OCI-LY7 (cell line): ENCODE measurements around the gene NRG4.

Experiments
- EZH2phosphoT487 ChIP-seq: fragments of 200-600 bp; sonication (generic); IDR thresholded peaks from 2 replicates; pipeline ENCODE4 v1.6.1; 2018; ENCODE audit warnings: low read depth, borderline replicate concordance, mild to moderate bottlenecking, mixed run types, antibody characterized with exemption, low read length, moderate library complexity, mixed read lengths
- TF ChIP-seq, protein P1 (sequence below): fragments of 200-600 bp; sonication (generic); conservative IDR thresholded peaks from 2 replicates; pipeline ENCODE4 v1.5.1; 2014; ENCODE audit warnings: mild to moderate bottlenecking, antibody characterized with exemption, low read length, moderate library complexity, mixed read lengths

DNA sequence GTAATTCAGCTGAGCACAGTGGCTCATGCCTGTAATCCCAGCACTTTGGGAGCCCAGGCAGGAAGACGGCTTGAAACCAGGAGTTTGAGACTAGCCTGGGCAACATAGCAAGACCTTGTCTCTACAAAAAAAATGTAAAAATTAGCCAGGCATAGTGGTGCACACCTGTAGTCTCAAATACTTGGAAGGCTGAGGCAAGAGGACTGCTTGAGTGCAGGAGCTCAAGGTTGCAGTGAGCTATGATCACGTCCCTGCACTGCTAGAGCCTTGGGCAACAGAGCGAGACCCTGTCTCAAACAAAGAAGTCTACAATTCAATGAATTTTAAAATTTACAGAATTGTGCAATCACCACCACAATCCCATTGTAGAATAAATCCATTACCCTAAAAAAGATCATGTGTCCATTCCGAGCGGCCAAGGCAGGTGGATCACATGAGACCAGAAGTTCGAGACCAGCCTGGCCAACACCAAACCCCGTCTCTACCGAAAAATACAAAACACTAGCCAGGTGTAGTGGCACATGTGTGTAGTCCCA, 63.4 kb downstream of the NRG4 start:
- TF ChIP-seq, protein P1, sequence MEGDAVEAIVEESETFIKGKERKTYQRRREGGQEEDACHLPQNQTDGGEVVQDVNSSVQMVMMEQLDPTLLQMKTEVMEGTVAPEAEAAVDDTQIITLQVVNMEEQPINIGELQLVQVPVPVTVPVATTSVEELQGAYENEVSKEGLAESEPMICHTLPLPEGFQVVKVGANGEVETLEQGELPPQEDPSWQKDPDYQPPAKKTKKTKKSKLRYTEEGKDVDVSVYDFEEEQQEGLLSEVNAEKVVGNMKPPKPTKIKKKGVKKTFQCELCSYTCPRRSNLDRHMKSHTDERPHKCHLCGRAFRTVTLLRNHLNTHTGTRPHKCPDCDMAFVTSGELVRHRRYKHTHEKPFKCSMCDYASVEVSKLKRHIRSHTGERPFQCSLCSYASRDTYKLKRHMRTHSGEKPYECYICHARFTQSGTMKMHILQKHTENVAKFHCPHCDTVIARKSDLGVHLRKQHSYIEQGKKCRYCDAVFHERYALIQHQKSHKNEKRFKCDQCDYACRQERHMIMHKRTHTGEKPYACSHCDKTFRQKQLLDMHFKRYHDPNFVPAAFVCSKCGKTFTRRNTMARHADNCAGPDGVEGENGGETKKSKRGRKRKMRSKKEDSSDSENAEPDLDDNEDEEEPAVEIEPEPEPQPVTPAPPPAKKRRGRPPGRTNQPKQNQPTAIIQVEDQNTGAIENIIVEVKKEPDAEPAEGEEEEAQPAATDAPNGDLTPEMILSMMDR: no peak
- TF ChIP-seq EZH2phosphoT487: no peak
